Measurements from ENCODE around the gene IL1RAPL2. TPM values are rescaled to one million over a fixed set of nuclear protein-coding genes. Genes with fewer than 3 reads are reported as not detected.

The IL1RAPL2 gene
- total and polyA plus RNA-seq, 2 of the 4 experiments (the other 2 are of a cell fraction), result 0.03 TPM; not detected in 1

GRCh38 chrX:104647084-104647483 is 81.1 kb downstream of the IL1RAPL2 start:
- Histone ChIP-seq H4K5ac (ENCODE audit: low read depth, low read length) (no peak overlapping the region), H3K9me3 (ENCODE audit: control insufficient read depth, insufficient read depth, low read length) (no peaks in the 10 kb centered on the region), H3K23ac (ENCODE audit: low read depth, low read length) (no peak overlapping the region), H4K91ac (ENCODE audit: insufficient read depth, low read depth, low read length) (no peak overlapping the region), H2BK5ac (ENCODE audit: low read depth, low read length, poor library complexity, severe bottlenecking) (no peak overlapping the region), H3K36me3 (ENCODE audit: control insufficient read depth, insufficient read depth, low read length) (no peaks in the 10 kb centered on the region), H2AK9ac (replicated peaks; ENCODE audit: low read depth, low read length, poor library complexity) (no peak overlapping the region), H2AK5ac (ENCODE audit: low read depth, low read length) (no peak overlapping the region), H4K20me1 (ENCODE audit: insufficient read depth, low read length) (no peaks in the 10 kb centered on the region), H3K27me3 (ENCODE audit: control insufficient read depth, insufficient read depth, low read length) (no peaks in the 10 kb centered on the region), H3K18ac (ENCODE audit: low read depth, low read length) (no peak overlapping the region), H2BK120ac (ENCODE audit: low read depth, low read length) (no peak overlapping the region), H3K4me1 (ENCODE audit: control insufficient read depth, insufficient read depth, low read length) (no peaks in the 10 kb centered on the region), H3K27ac (ENCODE audit: insufficient read depth, low read length) (no peak overlapping the region), H3K79me1 (ENCODE audit: low read depth in 1 of 2, low read length in 2 of 2) (no peaks in the 10 kb centered on the region), H3K9ac (ENCODE audit: low read depth, low read length) (no peak overlapping the region), H3K4ac (ENCODE audit: low read depth, low read length) (no peak overlapping the region), H2AFZ (replicated peaks; ENCODE audit: low read length, poor library complexity) (no peak overlapping the region), H3K14ac (replicated peaks; ENCODE audit: low read depth, low read length) (no peak overlapping the region), H2BK15ac (ENCODE audit: low read depth, low read length) (no peak overlapping the region), H4K8ac (ENCODE audit: low read depth in 2 of 2, low read length in 2 of 2) (no peak overlapping the region), H3K4me3 (ENCODE audit: insufficient read depth, low read depth, low read length) (no peak overlapping the region), H3K9me1 (ENCODE audit: insufficient read depth, low read length) (no peaks in the 10 kb centered on the region), H3K4me2 (ENCODE audit: low read depth, low read length) (no peak overlapping the region), H2BK20ac (ENCODE audit: low read depth, low read length) (no peak overlapping the region), H3K56ac (ENCODE audit: extremely low read depth, insufficient read depth, low read length) (no peak overlapping the region)
- in situ Hi-C loops (cut with MboI; ENCODE audit: low sequenced_read_pairs) (no loop called here), intact Hi-C loops (cut with micrococcal nuclease) (no loop called here), dilution Hi-C loops (cut with HindIII; ENCODE audit: low sequenced_read_pairs, unreplicated experiment) (no loop called here)
- no TSS peak for BruUV-seq (replicated peaks)
- POLR2A ChIA-PET (ENCODE audit: unreplicated experiment), result no interaction called here
- DNase-seq (no peak), ATAC-seq (ENCODE audit: low read depth) (no peak)
- no peak for TF ChIP-seq BHLHE40 (IDR thresholded peaks at IDR 0.05; ENCODE audit: low read depth, low read length)
- no peak for TF ChIP-seq CHD1 (IDR thresholded peaks at IDR 0.05; ENCODE audit: low read depth, low read length)
- no peak for TF ChIP-seq RAD21 (IDR thresholded peaks at IDR 0.05; ENCODE audit: low read length)
- TF ChIP-seq CTCF (conservative IDR thresholded peaks at IDR 0.05; ENCODE audit: low read depth, low read length), result no peak
- no peak for TF ChIP-seq NFE2L2 (IDR thresholded peaks at IDR 0.05; ENCODE audit: low read depth, low read length)
- TF ChIP-seq MAFK (IDR thresholded peaks at IDR 0.05; ENCODE audit: low read depth, low read length), result no peak
- TF ChIP-seq CEBPB (IDR thresholded peaks at IDR 0.05; ENCODE audit: low read depth, low read length), result no peak
- no peak for TF ChIP-seq USF2 (IDR thresholded peaks at IDR 0.05; ENCODE audit: low read depth, low read length)
- no peak for TF ChIP-seq FOS (IDR thresholded peaks at IDR 0.05; ENCODE audit: low read depth, low read length)
- TF ChIP-seq SMC3 (IDR thresholded peaks at IDR 0.05; ENCODE audit: low read depth, low read length), result no peak
- no peak for TF ChIP-seq POLR2A (IDR thresholded peaks at IDR 0.05; ENCODE audit: low read depth, low read length)
- TF ChIP-seq, protein P1, sequence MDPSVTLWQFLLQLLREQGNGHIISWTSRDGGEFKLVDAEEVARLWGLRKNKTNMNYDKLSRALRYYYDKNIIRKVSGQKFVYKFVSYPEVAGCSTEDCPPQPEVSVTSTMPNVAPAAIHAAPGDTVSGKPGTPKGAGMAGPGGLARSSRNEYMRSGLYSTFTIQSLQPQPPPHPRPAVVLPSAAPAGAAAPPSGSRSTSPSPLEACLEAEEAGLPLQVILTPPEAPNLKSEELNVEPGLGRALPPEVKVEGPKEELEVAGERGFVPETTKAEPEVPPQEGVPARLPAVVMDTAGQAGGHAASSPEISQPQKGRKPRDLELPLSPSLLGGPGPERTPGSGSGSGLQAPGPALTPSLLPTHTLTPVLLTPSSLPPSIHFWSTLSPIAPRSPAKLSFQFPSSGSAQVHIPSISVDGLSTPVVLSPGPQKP (IDR thresholded peaks at IDR 0.05; ENCODE audit: borderline replicate concordance, low read depth, low read length), result no peak
- TF ChIP-seq RCOR1 (IDR thresholded peaks at IDR 0.05; ENCODE audit: insufficient replicate concordance, low read length), result no peak
- TF ChIP-seq MXI1 (IDR thresholded peaks at IDR 0.05; ENCODE audit: borderline replicate concordance, low read depth, low read length), result no peak
- no peak for TF ChIP-seq MAZ (IDR thresholded peaks at IDR 0.05; ENCODE audit: borderline replicate concordance, low read depth, low read length)
- TF ChIP-seq RFX5 (IDR thresholded peaks at IDR 0.05; ENCODE audit: low read depth, low read length), result no peak
- CTCF ChIA-PET, result no interaction called here
- 48% methylated on average over 4 of the region's 5 CpGs; no CpG with 5 or more reads in 1 of the 2 experiments for WGBS, 2 experiments (ENCODE audit: extremely low coverage in 2 of 2, insufficient read length in 1 of 2)
